AG04450 (cell line): ENCODE data around the gene CENPF. TPM values are rescaled to one million over a fixed set of nuclear protein-coding genes. Genes with fewer than 3 reads are reported as not detected.
A peak's percentile ranks its signal among the peaks of the same experiment; 100 is the strongest.

ENCODE experiments used
- CTCF ChIA-PET: fragments of 300-600, 350-600 bp; formaldehyde crosslinking; extraction: SDS; loops from one replicate; lab custom pipeline; 2022; ENCODE audit warnings: antibody characterized with exemption, inconsistent platforms; lab: Charles Lee
- POLR2A ChIA-PET: fragments of 350-600 bp; formaldehyde crosslinking; extraction: SDS; loops from one replicate; lab custom pipeline; 2021; ENCODE audit warnings: antibody characterized with exemption, inconsistent platforms; lab: Yijun Ruan, JAX
- DNase-seq: peaks from one replicate; pipeline ENCODE4 v3.0.0-alpha.2; 2011; ENCODE audit warnings: low read depth, low spot score
- H3K27ac ChIP-seq: one replicate; pipeline ENCODE4 v1.5.1; 2012; ENCODE audit warnings: low read depth, low read length, control low read depth
- H3K27me3 ChIP-seq: one replicate; pipeline ENCODE4 v1.6.0; 2012; ENCODE audit warnings: low read length; ENCODE audit not compliant: control insufficient read depth, insufficient read depth
- H3K4me3 ChIP-seq: 2 replicates; pipeline ENCODE4 v1.5.1; 2011; ENCODE audit warnings: mild to moderate bottlenecking, low read depth, low read length, control low read depth
- H3K9me3 ChIP-seq: 2 replicates; pipeline ENCODE4 v1.5.1; 2012; ENCODE audit warnings: low read length; ENCODE audit not compliant: control insufficient read depth, insufficient read depth
- polyA plus RNA-seq: library from polyadenylated mRNA; depleted of rRNA; stranded (reverse); fragments of >200 nt; gene quantifications from 2 replicates; pipeline ENCODE4 v1.2.3, GENCODE V29; 2011
- TF ChIP-seq, protein P1 (sequence below): IDR thresholded peaks from 2 replicates; pipeline ENCODE4 v1.5.1; 2011; ENCODE audit warnings: low read depth, low read length, control low read depth, inconsistent platforms

Gene CENPF
- polyA plus RNA-seq, 1 experiment: 17.5 TPM

DNA sequence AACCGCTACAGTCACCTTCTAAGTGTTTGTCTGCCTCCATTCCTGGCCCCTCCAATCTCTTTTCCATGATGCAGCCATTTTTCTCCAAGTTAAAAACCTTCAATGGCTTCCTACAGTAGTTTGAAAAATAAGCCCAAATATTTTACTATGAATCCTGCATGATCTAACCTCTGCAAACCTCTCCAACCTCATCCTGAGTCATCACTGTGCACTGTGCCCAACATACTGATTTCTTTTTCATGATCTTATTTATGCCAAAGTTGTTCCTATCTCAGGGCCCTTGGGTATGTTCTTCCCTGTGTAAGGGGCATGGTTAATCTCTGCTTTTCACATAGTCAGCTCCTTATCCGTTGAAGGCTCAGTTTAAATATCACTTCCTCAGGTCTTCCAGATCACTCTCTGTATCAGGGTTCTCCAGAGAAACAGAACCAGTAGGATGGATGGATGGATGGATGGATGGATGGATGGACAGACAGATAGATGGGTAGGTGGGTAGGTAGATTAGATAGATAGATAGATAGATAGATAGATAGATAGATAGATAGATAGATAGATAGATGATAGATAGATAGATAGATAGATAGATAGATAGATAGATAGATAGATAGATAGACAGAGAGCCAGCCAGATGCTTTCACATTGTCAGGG lies 33.5 kb upstream of the CENPF start:
- peak overlapping the region; percentile 55 for H3K27ac ChIP-seq
- DNase-seq: no peak
- POLR2A ChIA-PET: no interaction called here

DNA sequence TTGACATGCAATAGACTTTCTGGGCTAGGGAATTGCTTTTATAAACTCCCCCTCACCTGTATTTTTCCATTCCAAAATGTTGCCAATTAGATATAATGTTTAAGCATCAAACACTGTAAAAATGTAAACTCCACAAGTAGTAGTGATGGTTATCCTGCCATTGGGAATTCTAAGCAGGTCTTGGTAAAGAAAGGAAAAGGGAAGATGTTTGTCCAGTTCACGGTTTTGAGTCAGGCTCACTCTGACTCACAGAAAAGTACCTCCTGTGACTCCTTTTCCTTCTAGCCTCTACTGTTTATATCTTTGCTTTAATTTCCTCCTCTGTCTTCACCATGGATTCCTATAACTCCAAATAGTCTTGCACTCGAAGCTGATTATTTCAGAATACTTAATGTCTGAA lies 32.6 kb upstream of the CENPF start:
- peak overlapping the region; percentile 40 for H3K27ac ChIP-seq
- no peak overlapping the region for H3K4me3 ChIP-seq

More for the DNA sequence above, 33.5 kb upstream of the CENPF start:
- CTCF ChIA-PET: interaction anchor here (4.5 kb wide), 1 partner anchor 237 kb away, joined by 17 read pairs; no protein-coding TSS in a partner anchor
- H3K9me3 ChIP-seq: no peaks in the 10 kb centered on the region
- no peaks in the 10 kb centered on the region for H3K27me3 ChIP-seq
- TF ChIP-seq, protein P1, sequence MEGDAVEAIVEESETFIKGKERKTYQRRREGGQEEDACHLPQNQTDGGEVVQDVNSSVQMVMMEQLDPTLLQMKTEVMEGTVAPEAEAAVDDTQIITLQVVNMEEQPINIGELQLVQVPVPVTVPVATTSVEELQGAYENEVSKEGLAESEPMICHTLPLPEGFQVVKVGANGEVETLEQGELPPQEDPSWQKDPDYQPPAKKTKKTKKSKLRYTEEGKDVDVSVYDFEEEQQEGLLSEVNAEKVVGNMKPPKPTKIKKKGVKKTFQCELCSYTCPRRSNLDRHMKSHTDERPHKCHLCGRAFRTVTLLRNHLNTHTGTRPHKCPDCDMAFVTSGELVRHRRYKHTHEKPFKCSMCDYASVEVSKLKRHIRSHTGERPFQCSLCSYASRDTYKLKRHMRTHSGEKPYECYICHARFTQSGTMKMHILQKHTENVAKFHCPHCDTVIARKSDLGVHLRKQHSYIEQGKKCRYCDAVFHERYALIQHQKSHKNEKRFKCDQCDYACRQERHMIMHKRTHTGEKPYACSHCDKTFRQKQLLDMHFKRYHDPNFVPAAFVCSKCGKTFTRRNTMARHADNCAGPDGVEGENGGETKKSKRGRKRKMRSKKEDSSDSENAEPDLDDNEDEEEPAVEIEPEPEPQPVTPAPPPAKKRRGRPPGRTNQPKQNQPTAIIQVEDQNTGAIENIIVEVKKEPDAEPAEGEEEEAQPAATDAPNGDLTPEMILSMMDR: no peak
- H3K4me3 ChIP-seq: no peak overlapping the region

DNA sequence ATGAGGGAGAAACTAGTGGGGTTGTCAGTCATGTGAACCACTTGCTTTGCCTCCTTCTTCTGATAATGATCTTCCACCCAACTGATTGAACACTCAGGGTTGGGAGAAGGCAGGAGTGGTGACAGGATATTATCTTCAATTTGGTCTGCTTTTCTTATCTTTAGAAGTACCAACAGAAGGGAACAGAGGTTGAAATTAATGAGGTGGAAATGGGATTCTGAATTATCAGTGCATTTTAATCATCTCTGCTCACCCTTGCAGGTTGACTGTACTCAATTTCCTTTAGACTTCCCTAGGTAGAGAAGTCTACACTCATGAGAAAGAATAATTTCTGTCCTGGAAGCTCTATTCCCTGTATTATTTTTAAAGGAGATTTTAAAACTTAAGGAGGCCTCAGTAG lies 31.7 kb upstream of the CENPF start:
- H3K27ac ChIP-seq: no peak overlapping the region
- H3K27me3 ChIP-seq: no peaks in the 10 kb centered on the region
- CTCF ChIA-PET: interaction anchor here (4.5 kb wide), 1 partner anchor 239 kb away, joined by 17 read pairs; no protein-coding TSS in a partner anchor
- POLR2A ChIA-PET: no interaction called here
- peaks cover 4% of the 10 kb centered on the region; the same call in 1 of the 2 replicates for H3K9me3 ChIP-seq
- no peak overlapping the region for H3K4me3 ChIP-seq
- no peak for DNase-seq
- TF ChIP-seq, protein P1: no peak

More for the DNA sequence above, 32.6 kb upstream of the CENPF start:
- ChIA-PET POLR2A (no interaction called here), CTCF (interaction anchor here (4.5 kb wide), 1 partner anchor 238 kb away, joined by 17 read pairs; no protein-coding TSS in a partner anchor)
- TF ChIP-seq, protein P1: no peak
- Histone ChIP-seq H3K27me3 (no peaks in the 10 kb centered on the region), H3K9me3 (no peaks in the 10 kb centered on the region)
- no peak for DNase-seq

DNA sequence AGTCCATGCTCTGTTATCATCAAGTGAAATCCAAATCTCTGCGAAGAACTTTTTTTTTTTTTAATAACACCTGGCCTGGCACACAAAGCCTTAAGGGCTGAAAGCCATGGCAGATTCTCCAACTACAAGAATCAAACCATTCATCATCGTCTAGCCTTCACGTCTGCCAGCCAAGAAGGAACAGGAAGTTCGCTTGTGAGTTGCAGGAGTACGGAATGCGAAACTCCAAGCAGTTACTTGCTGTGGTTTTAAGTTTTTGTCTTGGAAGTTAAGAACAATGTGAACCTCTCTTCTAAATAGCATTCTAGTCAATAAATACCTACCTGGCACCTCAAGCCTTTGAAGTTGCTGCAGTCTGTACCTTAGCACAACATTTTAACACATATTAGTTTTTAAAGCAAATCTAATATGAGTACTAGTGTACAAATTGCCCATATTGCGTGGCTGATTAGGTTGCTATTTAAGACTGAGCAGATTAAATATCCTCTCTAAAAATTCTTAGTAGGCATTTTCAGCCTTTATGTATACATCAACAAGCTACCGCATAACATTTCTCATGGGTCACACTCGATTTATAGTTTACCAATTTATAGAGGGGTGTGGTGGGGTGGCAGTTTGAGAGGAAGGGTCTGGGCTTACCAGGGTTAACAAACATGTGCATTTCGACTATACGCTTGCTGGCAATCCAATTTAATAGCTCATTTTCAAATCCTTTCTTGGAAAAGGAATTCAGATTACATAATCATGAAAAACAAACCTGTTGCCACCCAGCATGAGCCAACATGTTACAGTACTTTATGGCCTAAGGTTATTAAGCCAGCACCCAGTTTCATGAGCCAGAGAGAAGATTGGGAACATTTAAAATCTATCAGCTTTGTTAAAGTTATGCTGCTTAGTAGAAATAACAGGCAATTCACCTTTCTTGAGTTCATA lies 29.3 kb upstream of the CENPF start:
- TF ChIP-seq, protein P1: no peak
- no peak overlapping the region for H3K4me3 ChIP-seq
- no peak overlapping the region for H3K27ac ChIP-seq
- POLR2A ChIA-PET: interaction anchor here (1.2 kb wide), 1 partner anchor 24 kb away, joined by 5 read pairs; no protein-coding TSS in a partner anchor
- no peak for DNase-seq
- CTCF ChIA-PET: interaction anchor here (0.6 to 2.2 kb wide), 6 partner anchors 9 to 313 kb away, joined by 3 to 8 read pairs (median 5); no protein-coding TSS in a partner anchor
- no peaks in the 10 kb centered on the region for H3K27me3 ChIP-seq
- peaks cover 10% of the 10 kb centered on the region for H3K9me3 ChIP-seq
